T-helper 1 cell treated with Interleukin-12 subunit alpha and Interleukin-12 subunit beta and Interleukin-4 antibody, amounts not matched to agents 30 μg/mL and 1 μg/mL, for 36 hours (primary cell): ENCODE data around the gene ADAP1.

Experiments used
- H3K27ac Mint-ChIP-seq: one replicate; pipeline ENCODE4 v1.8.0; 2021; ENCODE audit warnings: mild to moderate bottlenecking, mixed read lengths
- H3K27me3 Mint-ChIP-seq: one replicate; pipeline ENCODE4 v1.8.0; 2021; ENCODE audit warnings: low read depth, mixed read lengths
- H3K36me3 Mint-ChIP-seq: one replicate; pipeline ENCODE4 v1.8.0; 2021; ENCODE audit warnings: low read depth, mixed read lengths
- H3K4me1 Mint-ChIP-seq: one replicate; pipeline ENCODE4 v1.8.0; 2021; ENCODE audit warnings: low read depth, mixed read lengths
- H3K4me3 Mint-ChIP-seq: one replicate; pipeline ENCODE4 v1.8.0; 2021; ENCODE audit warnings: mild to moderate bottlenecking, moderate library complexity, mixed read lengths
- H3K9me3 Mint-ChIP-seq: one replicate; pipeline ENCODE4 v1.8.0; 2021; ENCODE audit warnings: mixed read lengths

ADAP1 gene

GRCh38 chr7:883055-884021 is 71.1 kb downstream of the ADAP1 start:
- Mint-ChIP-seq H3K4me3 (no peak overlapping the region), H3K4me1 (peaks cover 4% of the 10 kb centered on the region)

GRCh38 chr7:882336-883035 is 72.0 kb downstream of the ADAP1 start:
- Mint-ChIP-seq H3K4me3 (no peak overlapping the region), H3K36me3 (no peaks in the 10 kb centered on the region), H3K27me3 (no peaks in the 10 kb centered on the region), H3K27ac (no peak overlapping the region), H3K9me3 (no peaks in the 10 kb centered on the region), H3K4me1 (peaks cover 7% of the 10 kb centered on the region)

More at GRCh38 chr7:883055-884021, 71.1 kb downstream of the ADAP1 start:
- Mint-ChIP-seq H3K9me3 (no peaks in the 10 kb centered on the region), H3K36me3 (peaks cover 3% of the 10 kb centered on the region), H3K27ac (no peak overlapping the region), H3K27me3 (no peaks in the 10 kb centered on the region)

GRCh38 chr7:881441-882234 is 72.8 kb downstream of the ADAP1 start:
- Mint-ChIP-seq H3K27me3 (no peaks in the 10 kb centered on the region), H3K27ac (no peak overlapping the region), H3K4me3 (no peak overlapping the region)

GRCh38 chr7:880450-880849 is 74.0 kb downstream of the ADAP1 start:
- Mint-ChIP-seq H3K27ac (no peak overlapping the region), H3K4me3 (no peak overlapping the region), H3K9me3 (no peaks in the 10 kb centered on the region), H3K4me1 (peaks cover 7% of the 10 kb centered on the region), H3K36me3 (peaks cover 2% of the 10 kb centered on the region), H3K27me3 (no peaks in the 10 kb centered on the region)

More at GRCh38 chr7:881441-882234, 72.8 kb downstream of the ADAP1 start:
- peaks cover 2% of the 10 kb centered on the region for H3K36me3 Mint-ChIP-seq
- peaks cover 7% of the 10 kb centered on the region for H3K4me1 Mint-ChIP-seq
- H3K9me3 Mint-ChIP-seq: no peaks in the 10 kb centered on the region

GRCh38 chr7:879706-880105 is 74.8 kb downstream of the ADAP1 start:
- no peak overlapping the region for H3K4me3 Mint-ChIP-seq
- H3K4me1 Mint-ChIP-seq: peaks cover 10% of the 10 kb centered on the region
- no peak overlapping the region for H3K27ac Mint-ChIP-seq
- peaks cover 2% of the 10 kb centered on the region for H3K36me3 Mint-ChIP-seq
- no peaks in the 10 kb centered on the region for H3K27me3 Mint-ChIP-seq
- no peaks in the 10 kb centered on the region for H3K9me3 Mint-ChIP-seq

GRCh38 chr7:879093-879492 is 75.4 kb downstream of the ADAP1 start:
- H3K27me3 Mint-ChIP-seq: no peaks in the 10 kb centered on the region
- H3K36me3 Mint-ChIP-seq: peaks cover 2% of the 10 kb centered on the region
- H3K4me1 Mint-ChIP-seq: peaks cover 10% of the 10 kb centered on the region
- H3K4me3 Mint-ChIP-seq: peak overlapping the region; percentile 42
- no peaks in the 10 kb centered on the region for H3K9me3 Mint-ChIP-seq
- no peak overlapping the region for H3K27ac Mint-ChIP-seq

GRCh38 chr7:877312-878232 is 76.9 kb downstream of the ADAP1 start:
- H3K4me1 Mint-ChIP-seq: peaks cover 20% of the 10 kb centered on the region
- peaks cover 2% of the 10 kb centered on the region for H3K36me3 Mint-ChIP-seq
- peak overlapping the region; percentile 91 for H3K27ac Mint-ChIP-seq
- H3K27me3 Mint-ChIP-seq: no peaks in the 10 kb centered on the region
- peak overlapping the region; percentile 91 for H3K4me3 Mint-ChIP-seq
- no peaks in the 10 kb centered on the region for H3K9me3 Mint-ChIP-seq

GRCh38 chr7:876972-877311 is 77.5 kb downstream of the ADAP1 start:
- Mint-ChIP-seq H3K9me3 (no peaks in the 10 kb centered on the region), H3K27ac (peak overlapping the region; percentile 91), H3K27me3 (no peaks in the 10 kb centered on the region), H3K4me3 (peak overlapping the region; percentile 91), H3K4me1 (peaks cover 20% of the 10 kb centered on the region), H3K36me3 (peaks cover 2% of the 10 kb centered on the region)

- H3K27ac Mint-ChIP-seq: peak within 1 kb of the TSS; percentile 91
- no peaks in the 10 kb centered on the region for H3K9me3 Mint-ChIP-seq
- peaks cover 20% of the 10 kb centered on the region for H3K4me1 Mint-ChIP-seq
- peak within 1 kb of the TSS; percentile 91 for H3K4me3 Mint-ChIP-seq
- H3K36me3 Mint-ChIP-seq: peaks cover 2% of the 10 kb centered on the region
- no peaks in the 10 kb centered on the region for H3K27me3 Mint-ChIP-seq
These were observed 78.2 kb downstream of the ADAP1 start, which contains the start of gene GET4 for GRCh38 chr7:876077-876971. GET4 (plus strand) TSS chr7:876554; CDS start chr7:876646, 92 bp downstream.

GRCh38 chr7:875476-876076 is 78.9 kb downstream of the ADAP1 start:
- H3K27ac Mint-ChIP-seq: no peak overlapping the region

GRCh38 chr7:875051-875450 is 79.4 kb downstream of the ADAP1 start:
- peaks cover 20% of the 10 kb centered on the region for H3K4me1 Mint-ChIP-seq
- H3K36me3 Mint-ChIP-seq: peaks cover 7% of the 10 kb centered on the region
- no peaks in the 10 kb centered on the region for H3K9me3 Mint-ChIP-seq
- no peak overlapping the region for H3K27ac Mint-ChIP-seq
- no peaks in the 10 kb centered on the region for H3K27me3 Mint-ChIP-seq
- H3K4me3 Mint-ChIP-seq: no peak overlapping the region

More at GRCh38 chr7:875476-876076, 78.9 kb downstream of the ADAP1 start:
- H3K4me1 Mint-ChIP-seq: peaks cover 20% of the 10 kb centered on the region
- peaks cover 5% of the 10 kb centered on the region for H3K36me3 Mint-ChIP-seq
- H3K9me3 Mint-ChIP-seq: no peaks in the 10 kb centered on the region
- no peak overlapping the region for H3K4me3 Mint-ChIP-seq
- H3K27me3 Mint-ChIP-seq: no peaks in the 10 kb centered on the region

GRCh38 chr7:874031-874749 is 80.3 kb downstream of the ADAP1 start:
- Mint-ChIP-seq H3K27ac (peak overlapping the region; percentile 45), H3K9me3 (no peaks in the 10 kb centered on the region), H3K4me3 (no peak overlapping the region), H3K27me3 (no peaks in the 10 kb centered on the region), H3K4me1 (peaks cover 18% of the 10 kb centered on the region), H3K36me3 (peaks cover 10% of the 10 kb centered on the region)
